ENCODE data around the gene CDK9. TPM values are rescaled to one million over a fixed set of nuclear protein-coding genes. Genes with fewer than 3 reads are reported as not detected.

CDK9 gene
- total RNA-seq, 1 donor from 2014 or later = 100 TPM

DNA sequence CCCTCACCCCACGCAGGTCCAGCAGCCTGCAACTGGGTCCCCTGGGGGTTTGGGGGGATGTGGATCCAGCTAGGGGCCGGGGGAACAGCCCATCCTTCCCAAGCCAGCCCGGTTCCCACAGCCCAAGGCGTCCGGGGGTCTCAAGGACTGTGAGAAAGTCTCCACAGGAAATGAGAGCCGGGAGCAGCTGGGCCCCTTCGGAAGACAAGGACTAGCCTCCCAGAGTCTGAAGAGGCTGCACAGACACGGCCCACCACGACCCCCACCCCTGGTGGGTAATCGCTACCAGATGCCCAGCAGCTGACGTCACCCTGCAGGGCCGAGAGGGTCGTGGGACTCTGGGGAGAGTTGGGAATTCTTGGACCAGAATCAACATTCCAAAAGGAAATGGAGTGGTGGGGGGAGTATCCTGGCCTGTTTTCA lies 17.9 kb upstream of the CDK9 start:
- no peaks in the 10 kb centered on the region for H3K9me3 Mint-ChIP-seq (ENCODE audit: low read depth)
- TF ChIP-seq, protein P1, sequence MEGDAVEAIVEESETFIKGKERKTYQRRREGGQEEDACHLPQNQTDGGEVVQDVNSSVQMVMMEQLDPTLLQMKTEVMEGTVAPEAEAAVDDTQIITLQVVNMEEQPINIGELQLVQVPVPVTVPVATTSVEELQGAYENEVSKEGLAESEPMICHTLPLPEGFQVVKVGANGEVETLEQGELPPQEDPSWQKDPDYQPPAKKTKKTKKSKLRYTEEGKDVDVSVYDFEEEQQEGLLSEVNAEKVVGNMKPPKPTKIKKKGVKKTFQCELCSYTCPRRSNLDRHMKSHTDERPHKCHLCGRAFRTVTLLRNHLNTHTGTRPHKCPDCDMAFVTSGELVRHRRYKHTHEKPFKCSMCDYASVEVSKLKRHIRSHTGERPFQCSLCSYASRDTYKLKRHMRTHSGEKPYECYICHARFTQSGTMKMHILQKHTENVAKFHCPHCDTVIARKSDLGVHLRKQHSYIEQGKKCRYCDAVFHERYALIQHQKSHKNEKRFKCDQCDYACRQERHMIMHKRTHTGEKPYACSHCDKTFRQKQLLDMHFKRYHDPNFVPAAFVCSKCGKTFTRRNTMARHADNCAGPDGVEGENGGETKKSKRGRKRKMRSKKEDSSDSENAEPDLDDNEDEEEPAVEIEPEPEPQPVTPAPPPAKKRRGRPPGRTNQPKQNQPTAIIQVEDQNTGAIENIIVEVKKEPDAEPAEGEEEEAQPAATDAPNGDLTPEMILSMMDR (IDR thresholded peaks at IDR 0.05; ENCODE audit: unreplicated experiment) = no peak
- H3K27me3 Mint-ChIP-seq = peaks cover 57% of the 10 kb centered on the region
- no peak for DNase-seq (ENCODE audit: low spot score, unreplicated experiment)
- no peaks in the 10 kb centered on the region for H3K36me3 Mint-ChIP-seq (ENCODE audit: insufficient read depth)
- H3K4me1 Mint-ChIP-seq (ENCODE audit: low read depth) = peaks cover 4% of the 10 kb centered on the region
- H3K27ac Mint-ChIP-seq = no peak overlapping the region
- H3K4me3 Mint-ChIP-seq (ENCODE audit: low read depth) = no peak overlapping the region

DNA sequence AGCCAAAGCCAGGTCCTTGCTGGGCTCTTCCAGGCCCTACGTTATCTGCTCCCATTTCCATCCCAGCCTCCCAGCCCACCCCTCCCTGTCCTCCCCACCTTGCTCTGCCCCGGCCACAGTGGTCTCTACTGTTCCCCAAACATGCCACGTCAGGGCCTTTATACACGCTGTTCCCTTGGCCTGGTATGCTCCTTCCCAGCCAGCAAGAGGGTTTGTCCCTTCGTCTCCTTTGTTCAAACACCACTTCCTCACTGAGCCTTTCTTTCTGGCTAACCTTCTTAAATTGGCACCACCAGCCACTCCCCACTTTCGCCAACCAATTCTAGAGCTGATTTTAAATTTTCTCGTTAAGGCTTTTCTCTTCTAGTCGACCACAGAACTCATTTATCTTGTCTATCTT lies 17.1 kb upstream of the CDK9 start:
- Mint-ChIP-seq H3K9me3 (ENCODE audit: low read depth) (no peaks in the 10 kb centered on the region), H3K27ac (no peak overlapping the region), H3K36me3 (ENCODE audit: insufficient read depth) (no peaks in the 10 kb centered on the region), H3K4me1 (ENCODE audit: low read depth) (peaks cover 4% of the 10 kb centered on the region), H3K4me3 (ENCODE audit: low read depth) (no peak overlapping the region), H3K27me3 (peaks cover 53% of the 10 kb centered on the region)
- DNase-seq (ENCODE audit: low spot score, unreplicated experiment) = no peak
- TF ChIP-seq, protein P1 (IDR thresholded peaks at IDR 0.05; ENCODE audit: unreplicated experiment) = no peak

DNA sequence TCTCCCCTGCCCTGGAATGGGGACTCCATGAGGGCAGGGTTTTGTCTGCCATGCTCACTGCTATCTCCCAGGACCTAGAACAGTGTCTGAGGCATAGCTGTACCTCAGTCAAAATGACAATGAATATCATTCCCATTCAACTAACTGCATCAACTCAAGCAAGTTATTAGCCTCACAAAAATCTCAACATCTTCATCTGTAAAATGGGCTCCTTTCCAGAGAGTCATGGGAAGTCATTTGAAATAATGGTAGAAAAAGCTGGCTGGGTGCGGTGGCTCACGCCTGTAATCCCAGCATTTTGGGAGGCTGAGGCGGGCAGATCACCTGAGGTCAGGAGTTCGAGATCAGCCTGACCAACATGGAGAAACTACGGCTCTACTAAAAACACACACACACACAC lies 16.7 kb upstream of the CDK9 start:
- Mint-ChIP-seq H3K27ac (no peak overlapping the region), H3K9me3 (ENCODE audit: low read depth) (no peaks in the 10 kb centered on the region), H3K36me3 (ENCODE audit: insufficient read depth) (no peaks in the 10 kb centered on the region), H3K27me3 (peaks cover 53% of the 10 kb centered on the region), H3K4me3 (ENCODE audit: low read depth) (no peak overlapping the region), H3K4me1 (ENCODE audit: low read depth) (peaks cover 4% of the 10 kb centered on the region)
- no peak for DNase-seq (ENCODE audit: low spot score, unreplicated experiment)
- TF ChIP-seq, protein P1 (IDR thresholded peaks at IDR 0.05; ENCODE audit: unreplicated experiment) = no peak

DNA sequence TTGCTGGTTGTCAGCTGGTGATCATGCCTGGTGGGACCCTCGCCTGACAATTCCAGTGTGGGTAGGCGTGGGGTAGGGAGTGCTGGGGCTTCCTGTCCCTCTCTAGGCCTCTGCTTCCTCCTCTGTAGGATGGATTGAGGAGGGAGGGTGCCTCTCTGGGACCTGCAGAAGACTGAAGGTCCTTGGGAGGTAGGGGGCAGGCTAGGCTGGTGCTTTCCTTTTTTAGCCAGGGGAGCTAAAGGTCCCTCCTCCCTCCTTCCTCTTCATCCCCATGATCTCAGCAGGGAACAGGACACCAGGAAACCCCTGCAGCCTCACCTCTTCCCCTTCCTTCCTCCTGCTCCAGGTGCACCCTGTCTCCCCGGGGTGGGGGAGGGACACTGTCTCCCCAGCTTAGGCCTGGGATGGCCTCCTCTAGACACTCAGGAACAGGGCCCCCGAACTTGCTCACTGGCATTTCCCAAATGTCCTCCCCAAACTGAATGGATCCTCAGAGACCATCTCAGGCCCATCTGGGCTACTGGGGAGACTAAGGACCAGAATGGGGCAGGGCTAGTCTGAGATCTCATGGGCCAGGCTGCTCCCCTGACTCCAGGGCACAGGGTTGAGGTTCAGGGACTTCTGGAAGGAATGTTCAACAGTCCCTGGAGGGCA lies 15.8 kb upstream of the CDK9 start:
- H3K9me3 Mint-ChIP-seq (ENCODE audit: low read depth) = no peaks in the 10 kb centered on the region
- no peaks in the 10 kb centered on the region for H3K36me3 Mint-ChIP-seq (ENCODE audit: insufficient read depth)
- no peak for DNase-seq (ENCODE audit: low spot score, unreplicated experiment)
- H3K4me3 Mint-ChIP-seq (ENCODE audit: low read depth) = no peak overlapping the region
- peaks cover 4% of the 10 kb centered on the region for H3K4me1 Mint-ChIP-seq (ENCODE audit: low read depth)
- peaks cover 50% of the 10 kb centered on the region for H3K27me3 Mint-ChIP-seq
- TF ChIP-seq, protein P1 (IDR thresholded peaks at IDR 0.05; ENCODE audit: unreplicated experiment) = no peak
- no peak overlapping the region for H3K27ac Mint-ChIP-seq

DNA sequence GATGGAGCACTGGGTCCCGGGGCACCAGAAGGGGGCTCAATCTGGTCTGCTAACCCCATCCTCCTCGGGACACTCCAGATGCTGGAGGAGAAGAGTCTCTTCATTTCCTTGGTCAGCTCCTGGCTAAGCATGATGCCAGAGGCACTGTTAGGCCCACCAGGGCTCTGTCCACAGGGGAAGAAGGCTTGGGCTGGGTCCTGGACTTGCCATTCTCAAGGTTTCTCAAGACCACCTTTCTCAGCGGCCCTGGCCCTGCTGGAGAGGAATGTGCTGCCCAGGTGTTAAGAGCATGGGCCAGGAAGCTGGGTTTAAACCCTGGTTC lies 15.3 kb upstream of the CDK9 start:
- peaks cover 4% of the 10 kb centered on the region for H3K4me1 Mint-ChIP-seq (ENCODE audit: low read depth)
- H3K36me3 Mint-ChIP-seq (ENCODE audit: insufficient read depth) = no peaks in the 10 kb centered on the region
- H3K27ac Mint-ChIP-seq = no peak overlapping the region
- no peaks in the 10 kb centered on the region for H3K9me3 Mint-ChIP-seq (ENCODE audit: low read depth)
- DNase-seq (ENCODE audit: low spot score, unreplicated experiment) = no peak
- TF ChIP-seq, protein P1 (IDR thresholded peaks at IDR 0.05; ENCODE audit: unreplicated experiment) = no peak
- peaks cover 45% of the 10 kb centered on the region for H3K27me3 Mint-ChIP-seq
- H3K4me3 Mint-ChIP-seq (ENCODE audit: low read depth) = peak overlapping the region; percentile 71
